ENCODE measurements around the gene DOCK4.

DOCK4 gene

GRCh38 chr7:112071856-112072255 lies 134.3 kb downstream of the DOCK4 start:
- ChIA-PET CTCF (interaction anchor here (1.5 to 1.6 kb wide), 3 partner anchors 15 to 25 kb away, joined by 3 read pairs; no protein-coding TSS in a partner anchor), POLR2A (no interaction called here)
- DNase-seq (ENCODE audit: extremely low spot score), result no peak
- no peak for TF ChIP-seq CTCF (IDR thresholded peaks at IDR 0.05; ENCODE audit: control extremely low read depth, extremely low read depth, low read depth, missing control alignments)

GRCh38 chr7:112070674-112071256 lies 135.4 kb downstream of the DOCK4 start:
- DNase-seq (ENCODE audit: extremely low spot score), result no peak
- ChIA-PET CTCF (interaction anchor here (0.7 to 1.6 kb wide), 2 partner anchors 9 to 14 kb away, joined by 3 read pairs; no protein-coding TSS in a partner anchor), POLR2A (no interaction called here)
- TF ChIP-seq CTCF (IDR thresholded peaks at IDR 0.05; ENCODE audit: control extremely low read depth, extremely low read depth, low read depth, missing control alignments), result no peak

- TF ChIP-seq CTCF (IDR thresholded peaks at IDR 0.05; ENCODE audit: control extremely low read depth, extremely low read depth, low read depth, missing control alignments), result no peak
- ChIA-PET POLR2A (no interaction called here), CTCF (interaction anchor here (0.7 to 1.6 kb wide), 4 partner anchors 8 to 13 kb away, joined by 3 to 7 read pairs (median 4); no protein-coding TSS in a partner anchor)
- DNase-seq (ENCODE audit: extremely low spot score), result no peak
These were observed 136.3 kb downstream of the DOCK4 start for GRCh38 chr7:112069879-112070321.

GRCh38 chr7:112068967-112069366 lies 137.2 kb downstream of the DOCK4 start:
- TF ChIP-seq CTCF (IDR thresholded peaks at IDR 0.05; ENCODE audit: control extremely low read depth, extremely low read depth, low read depth, missing control alignments), result no peak
- CTCF ChIA-PET, result interaction anchor here (1.1 to 1.6 kb wide), 4 partner anchors 9 to 13 kb away, joined by 3 to 7 read pairs (median 4); no protein-coding TSS in a partner anchor
- no peak for DNase-seq (ENCODE audit: extremely low spot score)
- POLR2A ChIA-PET, result no interaction called here

- CTCF ChIA-PET, result interaction anchor here (1.4 kb wide), 1 partner anchor 14 kb away, joined by 3 read pairs; no protein-coding TSS in a partner anchor
- no peak for DNase-seq (ENCODE audit: extremely low spot score)
- POLR2A ChIA-PET, result no interaction called here
- no peak for TF ChIP-seq CTCF (IDR thresholded peaks at IDR 0.05; ENCODE audit: control extremely low read depth, extremely low read depth, low read depth, missing control alignments)
These were observed 138.3 kb downstream of the DOCK4 start for GRCh38 chr7:112067632-112068540.

- POLR2A ChIA-PET, result no interaction called here
- DNase-seq (ENCODE audit: extremely low spot score), result no peak
- no peak for TF ChIP-seq CTCF (IDR thresholded peaks at IDR 0.05; ENCODE audit: control extremely low read depth, extremely low read depth, low read depth, missing control alignments)
- CTCF ChIA-PET, result interaction anchor here (1.4 kb wide), 1 partner anchor 15 kb away, joined by 3 read pairs; no protein-coding TSS in a partner anchor
These were observed 139.0 kb downstream of the DOCK4 start for GRCh38 chr7:112067200-112067599.

Data from GM10248 (cell line).